ENCODE data around the gene ZNF568. TPM values are rescaled to one million over a fixed set of nuclear protein-coding genes. Genes with fewer than 3 reads are reported as not detected.
A peak's percentile ranks its signal among the peaks of the same experiment; 100 is the strongest.

ZNF568 gene
- total RNA-seq = 1 to 10 TPM; 1.9 to 4.9 (median 2.2) TPM
- long read RNA-seq, partial matches to known transcripts = 0 of 3 reads
- long read RNA-seq, other reads (novel, unspliced or antisense) = 3 of 3 reads

DNA sequence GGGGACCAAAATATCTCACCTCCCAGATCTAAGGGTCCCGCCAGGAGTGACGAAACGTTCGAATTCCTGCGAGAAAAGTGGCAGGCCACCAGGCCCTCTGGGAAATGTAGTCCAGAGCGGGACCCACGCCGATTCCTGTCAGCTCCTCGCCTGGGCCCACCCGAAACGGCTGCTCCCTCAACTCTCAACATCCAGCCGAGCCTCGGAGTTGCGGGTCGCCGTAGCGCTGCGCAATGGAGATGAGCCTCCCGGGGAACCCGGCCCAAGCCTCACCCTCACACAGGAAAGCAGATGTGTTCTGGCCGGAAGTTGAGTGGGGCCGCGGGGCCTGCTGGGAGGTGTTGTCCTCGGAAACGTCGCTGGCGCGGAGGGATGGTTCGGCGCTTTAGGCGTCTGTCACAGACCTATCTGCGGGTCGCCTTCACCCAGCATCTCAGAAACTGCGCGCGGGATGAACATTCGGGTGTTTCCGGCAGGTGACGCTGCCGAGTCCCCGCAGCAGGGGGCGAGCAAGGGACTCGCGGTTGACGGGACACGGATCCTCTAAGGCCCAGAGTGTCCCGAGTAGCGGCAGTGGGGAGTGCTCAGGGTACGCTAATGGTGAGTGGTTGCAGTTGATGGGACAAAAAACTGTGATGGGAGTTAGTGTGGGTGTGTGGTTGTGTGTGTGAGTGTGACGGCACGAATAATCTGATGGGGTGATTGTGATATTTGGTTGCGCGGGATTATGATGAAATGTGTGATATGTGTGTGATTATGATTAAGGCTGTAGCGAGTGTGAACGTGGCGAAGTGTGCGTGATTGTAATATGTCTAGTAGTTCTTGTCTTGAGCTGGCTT is at the start of gene ZNF568, which contains the start of gene ZNF829:
TSS of gene ZNF568 (plus strand) at position 341 of the 839 bp plus-strand sequence. CDS start 6,439 bp downstream, outside the sequence.
TSS of gene ZNF829 (minus strand) at position 300 of the 839 bp plus-strand sequence. CDS start 1,124 bp downstream, outside the sequence.
- H3K27ac ChIP-seq = peak within 1 kb of the TSS; percentile 56 to 96 (median 92)
- ATAC-seq = peak; percentile 97 to 99 (median 98)
- TF ChIP-seq CTCF (IDR thresholded peaks at IDR 0.05) = peak; percentile 44 to 52 (median 48)
- TF ChIP-seq POLR2A (IDR thresholded peaks at IDR 0.05) = peak; percentile 15
- under 1% methylated on average over 43 of the region's 57 CpGs for WGBS (ENCODE audit: insufficient coverage, low coverage, low lambda C conversion rate, missing lambda C conversion rate)
- peaks cover 0 to 26% (median 0%) of the 10 kb centered on the region in 4 donors for H3K9me3 ChIP-seq
- H3K36me3 ChIP-seq = peaks cover 0 to 11% (median 4%) of the 10 kb centered on the region in 4 donors
- H3K4me1 ChIP-seq = peaks cover 0 to 5% (median 0%) of the 10 kb centered on the region in 4 donors
- H3K4me3 ChIP-seq = peak within 1 kb of the TSS; percentile 58 to 96 (median 66)
- DNase-seq = peak; percentile 89 to 93 (median 90)
- H3K27me3 ChIP-seq = no peaks in the 10 kb centered on the region
- intact Hi-C loops (cut with DNase I) = no loop called here

DNA sequence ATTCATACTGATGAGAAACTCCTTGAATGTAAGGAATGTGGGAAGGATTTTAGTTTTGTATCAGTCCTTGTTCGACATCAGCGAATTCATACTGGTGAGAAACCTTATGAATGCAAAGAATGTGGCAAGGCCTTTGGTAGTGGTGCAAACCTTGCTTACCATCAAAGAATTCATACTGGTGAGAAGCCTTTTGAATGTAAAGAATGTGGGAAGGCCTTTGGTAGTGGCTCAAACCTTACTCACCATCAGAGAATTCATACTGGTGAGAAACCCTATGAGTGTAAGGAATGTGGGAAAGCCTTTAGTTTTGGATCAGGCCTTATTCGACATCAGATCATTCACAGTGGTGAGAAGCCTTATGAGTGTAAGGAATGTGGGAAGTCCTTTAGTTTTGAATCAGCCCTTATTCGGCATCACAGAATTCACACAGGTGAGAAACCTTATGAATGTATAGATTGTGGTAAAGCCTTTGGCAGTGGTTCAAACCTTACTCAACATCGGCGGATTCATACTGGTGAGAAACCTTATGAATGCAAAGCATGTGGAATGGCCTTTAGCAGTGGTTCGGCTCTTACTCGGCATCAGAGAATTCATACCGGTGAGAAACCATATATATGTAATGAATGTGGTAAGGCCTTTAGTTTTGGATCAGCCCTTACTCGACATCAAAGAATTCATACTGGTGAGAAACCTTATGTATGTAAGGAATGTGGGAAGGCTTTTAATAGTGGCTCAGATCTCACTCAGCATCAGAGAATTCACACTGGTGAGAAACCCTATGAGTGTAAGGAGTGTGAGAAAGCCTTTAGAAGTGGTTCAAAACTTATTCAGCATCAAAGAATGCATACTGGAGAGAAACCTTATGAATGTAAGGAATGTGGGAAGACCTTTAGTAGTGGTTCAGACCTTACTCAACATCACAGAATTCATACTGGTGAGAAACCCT is 38.9 kb upstream of the ZNF568 start:
- peaks cover 11 to 93% (median 55%) of the 10 kb centered on the region in 4 donors for H3K9me3 ChIP-seq
- H3K36me3 ChIP-seq = peaks cover 0 to 25% (median 0%) of the 10 kb centered on the region in 4 donors
- H3K4me1 ChIP-seq = no peaks in the 10 kb centered on the region
- DNase-seq = no peak
- WGBS (ENCODE audit: insufficient coverage, low coverage, low lambda C conversion rate, missing lambda C conversion rate) = 95% methylated on average over 10 of the region's 10 CpGs
- no peaks in the 10 kb centered on the region for H3K27me3 ChIP-seq
- ATAC-seq = no peak
- TF ChIP-seq POLR2A (IDR thresholded peaks at IDR 0.05) (no peak), CTCF (IDR thresholded peaks at IDR 0.05) (no peak)
- intact Hi-C loops (cut with DNase I) = no loop called here
- no peak overlapping the region for H3K4me3 ChIP-seq
- no peak overlapping the region for H3K27ac ChIP-seq

DNA sequence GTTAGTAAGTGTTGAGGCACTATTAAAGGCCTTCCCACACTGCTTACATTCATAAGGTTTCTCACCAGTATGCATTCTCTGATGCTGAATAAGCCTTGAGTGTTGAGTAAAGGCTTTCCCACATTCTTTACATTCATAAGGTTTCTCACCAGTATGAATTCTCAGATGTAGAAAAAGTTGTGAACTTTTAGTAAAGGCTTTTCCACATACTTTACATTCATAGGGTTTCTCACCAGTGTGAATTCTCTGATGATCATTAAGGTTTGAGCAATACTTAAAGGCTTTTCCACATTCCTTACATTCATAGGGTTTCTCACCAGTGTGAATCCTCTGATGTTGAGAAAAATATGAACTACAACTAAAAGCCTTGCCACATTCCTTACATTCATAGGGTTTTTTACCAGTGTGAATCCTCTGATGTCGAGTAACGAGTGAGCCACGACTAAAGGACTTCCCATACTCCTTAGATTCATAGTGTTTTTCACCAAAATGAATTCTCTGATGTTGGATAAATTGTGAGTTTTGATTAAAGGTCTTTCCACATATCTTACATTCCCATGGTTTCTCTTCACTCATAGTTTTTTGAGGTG is 24.3 kb upstream of the ZNF568 start:
- Histone ChIP-seq H3K4me1 (no peaks in the 10 kb centered on the region), H3K27ac (no peak overlapping the region), H3K4me3 (no peak overlapping the region), H3K27me3 (no peaks in the 10 kb centered on the region), H3K36me3 (peaks cover 0 to 16% (median 0%) of the 10 kb centered on the region in 4 donors), H3K9me3 (peaks cover 14 to 83% (median 38%) of the 10 kb centered on the region in 4 donors)
- TF ChIP-seq POLR2A (IDR thresholded peaks at IDR 0.05) = no peak
- no peak for TF ChIP-seq CTCF (IDR thresholded peaks at IDR 0.05)
- 93% methylated on average over 3 of the region's 3 CpGs for WGBS (ENCODE audit: insufficient coverage, low coverage, low lambda C conversion rate, missing lambda C conversion rate)
- no peak for DNase-seq
- ATAC-seq = no peak
- intact Hi-C loops (cut with DNase I) = no loop called here

GRCh38 chr19:36894849-36895383 is 21.2 kb upstream of the ZNF568 start:
- Histone ChIP-seq H3K9me3 (peaks cover 14 to 92% (median 38%) of the 10 kb centered on the region in 4 donors), H3K36me3 (peaks cover 0 to 24% (median 0%) of the 10 kb centered on the region in 4 donors)
- TF ChIP-seq POLR2A (IDR thresholded peaks at IDR 0.05) = no peak
- no peak for TF ChIP-seq CTCF (IDR thresholded peaks at IDR 0.05)

More at GRCh38 chr19:36894849-36895383, 21.2 kb upstream of the ZNF568 start:
- intact Hi-C loops (cut with DNase I) = no loop called here
- ATAC-seq (no peak), DNase-seq (no peak)
- H3K4me1 ChIP-seq = no peaks in the 10 kb centered on the region
- WGBS (ENCODE audit: insufficient coverage, low coverage, low lambda C conversion rate, missing lambda C conversion rate) = 100% methylated on average over 1 of the region's 2 CpGs
- H3K27me3 ChIP-seq = no peaks in the 10 kb centered on the region
- no peak overlapping the region for H3K27ac ChIP-seq
- no peak overlapping the region for H3K4me3 ChIP-seq
